KMS-11 (cell line): ENCODE results near the gene ZAP70.

Source experiments
- H2AFZ ChIP-seq: fragments of 200-600 bp; sonication (generic); 2 replicates; pipeline ENCODE4 v1.6.1; 2016; ENCODE audit warnings: antibody characterized with exemption, mixed run types, low read depth
- H3K27ac ChIP-seq: fragments of 200-600 bp; sonication (generic); 2 replicates; pipeline ENCODE4 v1.6.1; 2016; ENCODE audit warnings: mild to moderate bottlenecking, mixed run types
- H3K27me3 ChIP-seq: fragments of 200-600 bp; sonication (generic); 2 replicates; pipeline ENCODE4 v1.6.1; 2017; ENCODE audit warnings: mild to moderate bottlenecking, low read depth, mixed run types, moderate library complexity; ENCODE audit not compliant: insufficient read depth
- H3K36me3 ChIP-seq: fragments of 200-600 bp; sonication (generic); 2 replicates; pipeline ENCODE4 v1.6.1; 2017; ENCODE audit warnings: mild to moderate bottlenecking, mixed run types; ENCODE audit not compliant: insufficient read depth
- H3K4me1 ChIP-seq: fragments of 200-600 bp; sonication (generic); 2 replicates; pipeline ENCODE4 v1.6.1; 2016; ENCODE audit warnings: mild to moderate bottlenecking, low read depth, mixed run types; ENCODE audit not compliant: poor library complexity, severe bottlenecking
- H3K4me2 ChIP-seq: fragments of 200-600 bp; sonication (generic); 2 replicates; pipeline ENCODE4 v1.7.0; 2016; ENCODE audit warnings: mild to moderate bottlenecking, mixed run types
- H3K4me3 ChIP-seq: fragments of 200-600 bp; sonication (generic); IDR thresholded peaks from 2 replicates; pipeline ENCODE4 v1.6.1; 2017; ENCODE audit warnings: low read depth, low read length, mixed read lengths; ENCODE audit not compliant: insufficient read depth
- H3K79me2 ChIP-seq: fragments of 200-600 bp; sonication (generic); 2 replicates; pipeline ENCODE4 v1.6.1; 2016; ENCODE audit warnings: low read depth, mixed run types; ENCODE audit not compliant: insufficient read depth
- H3K9ac ChIP-seq: fragments of 200-600 bp; sonication (generic); 2 replicates; pipeline ENCODE4 v1.6.1; 2016; ENCODE audit warnings: mild to moderate bottlenecking, mixed run types
- H4K20me1 ChIP-seq: fragments of 200-600 bp; sonication (generic); 2 replicates; pipeline ENCODE4 v1.6.1; 2016; ENCODE audit warnings: mild to moderate bottlenecking, mixed run types; ENCODE audit not compliant: insufficient read depth
- CTCF ChIP-seq: fragments of 200-600 bp; sonication (generic); conservative IDR thresholded peaks from 2 replicates; pipeline ENCODE4 v1.6.1; 2017; ENCODE audit warnings: low read depth, mild to moderate bottlenecking, antibody characterized with exemption, low read length, moderate library complexity, mixed read lengths

ZAP70 gene

GRCh38 chr2:97717613-97717995 lies 4.2 kb downstream of the ZAP70 start:
- Histone ChIP-seq H3K4me3 (no peak overlapping the region), H3K9ac (no peak overlapping the region), H3K79me2 (no peaks in the 10 kb centered on the region), H3K36me3 (no peaks in the 10 kb centered on the region), H3K4me1 (no peaks in the 10 kb centered on the region), H4K20me1 (no peaks in the 10 kb centered on the region), H3K4me2 (no peak overlapping the region), H3K27ac (no peak overlapping the region), H2AFZ (no peak overlapping the region), H3K27me3 (no peaks in the 10 kb centered on the region)
- no peak for TF ChIP-seq CTCF

GRCh38 chr2:97718051-97718882 lies 4.9 kb downstream of the ZAP70 start:
- Histone ChIP-seq H3K27ac (no peak overlapping the region), H3K9ac (no peak overlapping the region), H2AFZ (no peak overlapping the region), H3K36me3 (no peaks in the 10 kb centered on the region), H3K4me1 (no peaks in the 10 kb centered on the region), H3K79me2 (no peaks in the 10 kb centered on the region), H3K27me3 (no peaks in the 10 kb centered on the region), H4K20me1 (no peaks in the 10 kb centered on the region), H3K4me3 (no peak overlapping the region), H3K4me2 (no peak overlapping the region)
- TF ChIP-seq CTCF = no peak

- no peaks in the 10 kb centered on the region for H3K27me3 ChIP-seq
- no peak overlapping the region for H3K9ac ChIP-seq
- H3K4me3 ChIP-seq = no peak overlapping the region
- TF ChIP-seq CTCF = no peak
- no peaks in the 10 kb centered on the region for H4K20me1 ChIP-seq
- no peaks in the 10 kb centered on the region for H3K4me1 ChIP-seq
- H2AFZ ChIP-seq = no peak overlapping the region
- H3K4me2 ChIP-seq = no peak overlapping the region
- H3K27ac ChIP-seq = no peak overlapping the region
- H3K79me2 ChIP-seq = no peaks in the 10 kb centered on the region
- no peaks in the 10 kb centered on the region for H3K36me3 ChIP-seq
Measured at GRCh38 chr2:97718942-97719341, 5.6 kb downstream of the ZAP70 start.

GRCh38 chr2:97719362-97720155 lies 6.2 kb downstream of the ZAP70 start:
- H3K4me2 ChIP-seq = no peak overlapping the region
- no peak overlapping the region for H3K9ac ChIP-seq
- no peak overlapping the region for H2AFZ ChIP-seq
- H3K27ac ChIP-seq = no peak overlapping the region
- no peaks in the 10 kb centered on the region for H3K79me2 ChIP-seq
- H3K4me3 ChIP-seq = no peak overlapping the region
- no peaks in the 10 kb centered on the region for H3K36me3 ChIP-seq
- H3K4me1 ChIP-seq = no peaks in the 10 kb centered on the region
- no peak for TF ChIP-seq CTCF
- H3K27me3 ChIP-seq = no peaks in the 10 kb centered on the region
- no peaks in the 10 kb centered on the region for H4K20me1 ChIP-seq
